NCI-H187 (cell line): Measurements from ENCODE around the gene CLDN34.

Experiments
- DNase-seq, 2 experiments: peaks; one replicate each; lab custom pipeline; 2025; lab: John Stamatoyannopoulos, UW

The CLDN34 gene, protein sequence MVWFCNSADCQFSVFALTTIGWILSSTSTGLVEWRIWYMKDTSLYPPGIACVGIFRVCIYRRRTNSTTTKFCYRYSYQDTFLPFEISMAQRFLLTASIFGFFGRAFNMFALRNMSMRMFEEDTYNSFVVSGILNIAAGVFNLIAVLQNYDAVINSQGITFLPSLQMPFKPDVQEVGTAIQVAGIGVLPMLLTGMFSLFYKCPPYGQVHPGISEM

DNA sequence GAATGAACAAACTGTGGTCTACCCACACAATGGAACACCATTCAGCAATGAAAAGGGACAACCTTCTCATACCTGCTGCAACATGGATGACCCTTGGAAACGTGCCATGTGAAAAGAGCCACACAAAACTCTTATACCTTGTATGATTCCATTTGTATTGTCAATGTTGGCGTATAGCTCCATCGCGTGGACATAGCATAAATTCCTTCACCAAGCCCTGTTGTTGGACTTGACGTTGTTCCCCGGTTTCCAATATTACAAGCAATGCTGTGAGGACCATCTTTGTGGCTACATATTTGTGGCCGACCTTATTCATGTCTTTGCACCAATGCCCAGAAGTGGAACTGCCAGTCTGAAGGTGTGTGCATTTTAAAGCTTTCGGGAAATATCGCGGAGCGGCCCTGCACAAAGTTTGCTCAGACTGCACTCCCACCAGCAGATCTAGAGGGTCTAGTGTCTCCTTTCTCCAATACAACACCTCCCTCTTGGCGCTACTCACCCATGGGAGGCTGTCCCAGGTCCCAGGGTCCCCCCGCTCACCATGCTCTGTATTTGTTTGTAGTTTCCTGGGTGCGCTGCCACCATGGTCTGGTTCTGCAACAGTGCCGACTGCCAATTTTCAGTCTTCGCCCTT lies at the start of gene CLDN34:
CLDN34 (plus strand) TSS at position 584 of the 634 bp plus-strand sequence; CDS start at position 584, 0 bp downstream.
- no peak for DNase-seq

DNA sequence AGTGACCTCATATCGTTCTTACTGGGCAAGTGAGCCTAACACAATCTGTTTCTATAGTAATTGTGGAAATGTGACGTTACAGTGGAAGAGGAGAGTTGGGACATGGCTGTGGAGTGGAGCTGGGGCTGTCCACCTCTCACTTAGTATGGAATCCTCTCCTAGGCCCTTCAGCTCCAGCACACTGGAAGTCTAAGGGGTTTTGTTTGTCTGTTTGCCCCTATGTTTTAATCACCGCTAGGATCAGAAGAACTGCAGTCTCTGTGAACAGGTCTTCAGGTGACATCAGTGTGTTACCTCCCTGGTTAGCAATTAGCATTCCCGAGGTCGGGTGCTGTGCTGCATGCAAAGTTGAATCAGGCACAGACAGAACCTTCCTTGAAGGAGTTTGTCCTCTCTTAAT lies 49.3 kb upstream of the CLDN34 start:
- DNase-seq = no peak

DNA sequence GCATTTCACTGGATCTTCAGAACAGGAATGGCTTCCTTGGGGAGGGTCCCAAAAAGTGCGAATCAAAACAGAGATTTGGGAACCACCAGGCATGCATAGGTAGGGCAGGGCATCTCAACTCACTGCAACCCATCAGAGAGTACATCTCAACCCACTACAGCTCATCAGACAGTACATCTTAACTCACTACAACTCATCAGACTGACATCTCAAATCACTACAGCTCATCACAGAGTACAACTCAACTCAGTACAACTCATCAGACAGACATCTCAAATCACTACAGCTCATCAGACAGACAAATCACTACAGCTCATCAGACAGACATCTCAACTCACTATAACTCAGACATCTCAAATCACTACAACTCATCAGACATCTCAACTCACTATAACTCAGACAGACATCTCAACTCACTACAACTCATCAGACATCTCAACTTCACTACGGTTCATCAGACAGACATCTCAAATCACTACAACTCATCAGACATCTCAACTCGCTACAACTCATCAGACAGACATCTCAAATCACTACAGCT lies 47.5 kb upstream of the CLDN34 start:
- DNase-seq = no peak

DNA sequence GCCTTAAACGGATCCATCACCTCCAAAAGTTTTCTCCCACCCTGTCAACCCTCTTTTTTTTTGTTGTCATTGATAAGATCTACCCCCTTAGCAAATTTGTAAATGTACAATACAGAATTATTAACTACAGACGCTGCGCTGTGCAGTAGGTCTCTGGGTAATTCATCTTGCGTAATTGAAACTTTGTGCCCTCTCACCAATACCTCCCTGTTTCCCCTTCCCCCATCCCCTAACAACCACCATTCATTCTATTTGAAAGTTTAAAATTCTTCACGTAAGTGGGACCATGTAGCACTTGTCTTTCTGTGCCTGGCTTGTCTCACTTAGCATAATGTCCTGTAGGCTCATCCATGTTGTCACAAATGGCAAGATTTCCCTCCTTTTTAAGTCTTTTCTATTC lies 45.8 kb upstream of the CLDN34 start:
- no peak for DNase-seq

DNA sequence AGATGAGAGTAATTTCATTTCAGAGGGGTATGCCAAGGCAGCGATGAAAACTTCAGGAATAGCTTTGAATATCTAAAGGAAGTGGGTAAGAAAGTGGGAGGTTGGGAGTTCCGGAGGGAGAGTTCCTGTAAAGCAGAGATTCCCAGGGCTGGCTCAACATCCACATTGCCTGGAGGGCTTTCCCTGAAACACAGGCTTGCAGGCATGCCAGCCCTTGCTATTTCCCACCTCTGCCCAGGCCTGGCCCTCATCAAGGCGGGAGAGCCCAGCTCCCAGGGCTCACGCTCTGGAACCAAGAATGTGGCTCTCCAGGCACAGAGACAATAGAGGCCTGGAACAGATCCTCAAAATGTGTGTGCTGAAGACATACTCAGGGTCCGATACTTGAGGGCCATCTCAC lies 43.8 kb upstream of the CLDN34 start:
- no peak for DNase-seq

DNA sequence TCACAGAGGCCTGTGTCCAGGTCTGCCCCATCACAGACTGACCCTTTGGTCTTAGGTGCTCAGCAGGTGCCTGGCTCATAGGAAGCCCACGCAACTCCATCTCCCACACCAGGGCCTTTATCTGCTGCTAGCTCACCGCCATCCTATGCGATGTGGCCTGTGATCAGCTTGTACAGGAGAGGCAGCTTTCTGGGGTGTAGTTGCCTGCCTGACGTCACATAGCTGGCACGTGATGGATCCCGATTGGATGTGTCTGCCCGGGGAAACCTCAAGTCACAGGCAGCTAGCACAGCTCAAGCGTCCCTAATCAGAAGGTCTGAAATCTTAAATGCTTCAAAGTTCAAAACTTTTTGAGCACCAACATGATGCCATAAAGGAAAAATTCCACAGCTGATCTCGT lies 41.2 kb upstream of the CLDN34 start:
- DNase-seq = no peak

DNA sequence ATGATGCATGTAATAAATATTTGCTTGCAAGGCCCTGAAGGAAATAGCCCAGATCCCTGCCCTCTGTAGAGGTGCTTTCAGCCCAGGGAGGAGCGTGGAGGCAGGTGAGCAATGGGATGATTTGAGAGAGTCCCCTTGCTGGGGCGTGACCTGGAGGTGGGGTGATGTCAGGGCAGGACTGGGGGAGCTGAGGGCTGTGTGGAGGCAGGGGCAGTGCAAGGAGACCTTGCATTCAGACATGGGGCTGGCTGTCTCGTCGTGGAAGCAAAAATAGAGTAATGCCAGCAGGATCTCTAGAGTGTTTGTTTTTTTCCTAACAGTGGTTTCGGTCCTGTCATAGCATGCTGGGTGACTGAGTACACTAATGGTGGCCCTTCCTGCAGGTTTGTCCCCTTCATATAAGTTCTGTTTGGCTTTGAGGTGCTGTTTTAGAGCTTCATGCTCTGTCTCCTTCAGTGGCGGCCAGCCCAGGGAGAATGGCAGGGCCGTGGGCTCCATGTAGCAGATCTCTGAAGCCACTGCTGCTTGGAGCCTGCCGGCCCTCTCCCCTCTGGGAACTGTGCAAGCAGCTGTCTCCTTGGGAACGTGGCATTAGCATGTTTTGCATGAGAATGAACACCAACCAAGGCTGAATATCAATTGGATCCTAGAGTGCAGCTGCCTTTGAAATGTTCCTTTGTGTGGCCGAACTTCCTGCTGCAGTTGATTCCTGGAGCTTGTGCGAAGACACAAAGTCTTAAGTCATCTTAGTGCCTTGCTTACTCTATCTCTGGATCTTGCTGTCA lies 39.3 kb upstream of the CLDN34 start:
- DNase-seq = no peak

DNA sequence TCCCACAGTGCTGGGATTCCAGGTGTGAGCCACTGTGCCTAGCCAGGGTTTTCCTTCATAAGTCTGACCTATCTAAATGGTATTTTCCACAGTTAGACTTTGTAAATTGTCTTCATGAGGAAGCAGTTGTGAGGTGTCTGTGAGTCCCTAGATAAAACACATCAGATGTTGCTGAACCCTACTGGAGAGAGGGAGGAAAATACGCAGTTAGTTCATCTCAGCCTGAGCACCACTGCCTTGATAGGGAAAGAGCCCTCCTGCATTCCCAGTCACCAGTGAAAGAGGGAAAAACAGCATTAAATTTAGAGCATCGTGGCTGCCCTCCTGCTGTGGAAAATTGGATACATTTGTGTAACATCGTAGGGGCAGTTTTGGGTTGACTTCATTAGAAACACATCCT lies 31.7 kb upstream of the CLDN34 start:
- no peak for DNase-seq

DNA sequence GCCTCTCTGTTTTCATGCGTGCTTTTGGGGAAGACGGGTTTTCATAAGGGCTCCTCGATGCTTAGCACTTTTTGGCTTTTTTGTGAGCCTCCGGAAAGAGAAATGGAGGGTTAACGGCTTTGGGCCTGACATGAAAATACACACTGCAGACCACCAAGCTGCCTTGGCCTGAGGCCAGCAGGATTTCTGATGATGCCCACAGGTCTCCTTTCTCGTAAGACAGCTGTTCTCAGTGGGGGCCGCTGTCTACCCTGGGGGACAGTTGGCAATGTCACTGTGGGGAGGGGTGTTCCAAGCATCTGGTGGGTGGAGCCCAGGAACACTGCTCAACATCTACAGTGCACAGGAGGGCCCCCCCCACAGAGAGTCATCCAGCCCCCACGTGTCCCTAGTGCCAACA lies 29.4 kb upstream of the CLDN34 start:
- DNase-seq = no peak

DNA sequence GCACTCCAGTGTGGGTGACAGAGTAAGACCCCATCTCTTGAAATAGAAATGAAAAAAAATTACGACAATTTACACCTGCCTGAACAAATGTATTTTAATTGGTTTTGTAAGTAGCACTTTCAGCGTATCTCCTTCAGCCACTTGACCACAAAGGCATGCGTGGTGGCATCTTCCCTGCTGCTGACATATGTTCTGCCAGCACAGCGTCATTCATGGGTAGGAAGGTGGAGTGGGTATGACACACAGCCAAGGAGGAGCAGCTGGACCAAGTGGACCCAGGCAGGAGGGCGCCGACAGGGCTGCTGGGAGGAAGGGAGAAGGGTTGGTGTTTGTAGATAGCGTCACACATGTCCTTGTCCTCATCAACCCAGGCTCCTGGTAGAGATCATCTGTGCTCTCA lies 28.6 kb upstream of the CLDN34 start:
- DNase-seq = no peak

DNA sequence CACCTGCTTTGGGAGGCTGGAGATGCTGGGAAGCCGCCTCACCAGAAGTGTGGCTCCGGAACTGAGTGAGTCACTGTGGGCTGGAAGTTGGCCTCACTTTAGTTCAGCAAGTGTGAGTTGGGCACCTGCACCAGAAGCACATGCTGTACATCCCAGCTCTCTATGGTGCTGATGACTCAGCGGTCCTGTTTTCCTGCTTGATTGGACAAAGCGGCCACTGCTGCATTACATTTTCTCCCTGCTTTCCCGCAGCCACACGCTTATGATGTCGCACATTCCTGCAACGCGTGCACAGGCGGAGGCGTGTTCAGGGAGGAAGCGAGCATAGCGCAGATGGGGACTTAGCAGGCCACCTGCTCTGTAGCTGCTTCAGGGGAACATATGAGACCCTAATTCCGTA lies 26.7 kb upstream of the CLDN34 start:
- DNase-seq = no peak

DNA sequence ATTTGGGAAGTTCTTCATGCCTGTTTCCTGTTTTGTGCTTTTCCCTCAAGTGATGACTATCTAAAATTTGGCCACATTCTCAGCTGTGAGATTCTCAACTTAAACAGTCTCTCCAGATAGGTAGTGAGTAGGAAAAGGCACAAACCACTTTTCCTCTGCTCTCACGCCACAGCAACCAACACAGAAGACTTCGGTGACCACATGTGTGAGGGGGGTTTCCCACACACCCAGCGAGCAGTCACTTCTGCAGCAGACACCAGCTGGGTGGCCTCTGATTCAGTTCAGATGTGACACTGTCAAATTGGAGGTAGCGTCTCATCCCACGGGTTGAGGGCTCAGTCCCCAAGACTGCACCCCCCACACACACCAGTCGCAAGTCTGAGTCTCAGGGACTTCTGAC lies 25.1 kb upstream of the CLDN34 start:
- no peak for DNase-seq

DNA sequence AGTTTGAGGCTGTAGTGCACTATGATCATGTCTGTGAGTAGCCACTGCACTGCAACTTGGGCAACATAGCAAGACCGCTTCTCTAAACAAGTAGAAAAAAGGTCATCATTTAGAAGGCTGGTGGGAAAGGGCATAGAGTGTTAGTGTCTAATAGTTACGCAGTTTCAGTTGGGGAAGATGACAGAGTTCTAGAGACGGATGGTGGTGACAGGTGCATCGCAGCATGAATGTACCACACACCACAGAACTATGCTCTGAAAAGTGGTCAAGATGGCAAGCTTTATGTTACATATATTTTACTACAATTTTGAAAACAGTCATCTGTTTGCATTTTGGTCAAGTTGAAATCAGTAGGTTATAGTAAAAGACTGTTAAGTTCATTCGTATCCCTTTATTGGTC lies 23.7 kb upstream of the CLDN34 start:
- no peak for DNase-seq

DNA sequence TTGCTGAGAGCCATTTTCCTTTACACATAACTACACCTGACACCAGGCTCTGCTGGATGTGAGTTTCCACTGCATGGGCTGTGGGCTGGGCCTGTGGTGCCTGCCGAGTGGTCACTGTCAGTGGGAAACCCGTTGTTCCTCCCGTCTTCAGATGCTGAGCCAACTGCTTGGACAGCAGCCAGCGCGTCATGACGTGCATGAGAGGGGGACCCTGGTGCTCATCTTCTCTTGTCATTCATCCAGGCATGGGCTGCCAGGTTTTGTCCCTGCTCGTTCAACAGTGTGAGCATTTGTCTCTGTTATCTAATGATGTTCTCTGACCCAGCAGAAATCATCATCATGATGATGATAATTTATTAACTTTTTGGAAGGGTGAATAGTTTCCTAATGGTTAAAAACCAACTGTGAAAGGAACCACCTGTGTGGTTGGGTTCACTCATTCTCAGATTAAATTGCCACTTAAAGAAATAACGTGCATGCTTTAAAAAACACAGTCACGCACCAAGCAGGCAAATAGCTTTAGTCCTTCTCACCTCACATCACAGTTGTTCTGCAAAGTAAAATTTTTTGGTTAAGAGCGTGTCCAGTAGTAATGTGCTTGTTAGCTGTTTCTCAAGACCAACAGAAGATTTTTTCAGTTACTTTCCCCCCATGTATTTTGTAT lies 19.9 kb upstream of the CLDN34 start:
- no peak for DNase-seq

DNA sequence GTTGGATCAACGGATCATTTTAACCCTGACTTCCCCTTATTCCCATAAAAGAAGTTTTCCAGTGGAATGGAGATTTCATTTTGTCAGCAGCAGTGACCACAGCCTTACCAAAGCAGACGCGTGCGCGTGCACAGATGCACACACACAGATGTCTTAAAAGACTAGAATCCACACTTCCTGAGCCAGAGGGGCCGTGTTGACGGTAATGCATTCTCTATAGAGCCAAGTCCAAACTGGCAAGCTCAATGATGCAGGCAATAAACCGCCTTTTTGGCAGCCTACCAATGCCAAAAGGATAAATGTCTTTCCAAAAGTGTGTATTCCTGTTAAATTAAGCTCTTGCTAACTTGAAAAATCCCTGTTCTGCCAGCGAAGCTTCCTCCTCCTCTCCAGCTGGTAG lies 18.8 kb upstream of the CLDN34 start:
- no peak for DNase-seq

DNA sequence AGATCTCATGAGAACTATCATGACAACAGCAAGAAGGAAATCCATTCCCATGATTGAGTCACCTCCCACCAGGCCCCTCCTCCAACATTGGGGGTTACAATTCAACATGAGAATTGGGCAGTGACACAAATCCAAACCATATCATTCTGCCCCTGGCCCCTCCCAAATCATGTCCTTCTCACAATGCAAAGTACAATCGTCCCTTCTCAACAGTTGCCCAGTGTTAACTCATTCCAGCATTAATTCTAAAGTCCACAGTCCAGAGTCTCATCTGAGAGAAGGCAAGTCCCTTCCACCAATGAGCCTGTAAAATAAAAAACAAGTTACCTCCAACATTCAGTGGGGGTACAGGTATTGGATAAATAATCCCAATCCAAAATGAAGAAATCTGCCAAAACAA lies 14.9 kb upstream of the CLDN34 start:
- no peak for DNase-seq

DNA sequence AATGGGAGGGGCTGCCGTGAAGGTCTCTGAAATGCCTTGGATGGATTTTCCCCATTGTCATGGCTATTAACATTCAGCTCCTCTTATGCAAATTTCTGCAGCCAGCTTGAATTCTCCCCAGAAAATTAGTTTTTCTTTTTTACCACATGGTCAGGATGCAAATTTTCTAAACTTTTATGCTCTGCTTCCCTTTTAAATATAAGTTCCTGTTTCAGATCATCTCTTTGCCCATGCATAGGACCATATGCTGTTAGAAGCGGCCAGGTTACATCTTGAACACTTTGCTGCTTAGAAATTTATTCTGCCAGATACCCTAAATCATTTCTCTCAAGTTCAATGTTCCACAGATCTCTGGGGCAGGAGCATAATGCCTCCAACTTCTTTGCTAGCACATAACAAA lies 13.8 kb upstream of the CLDN34 start:
- no peak for DNase-seq

DNA sequence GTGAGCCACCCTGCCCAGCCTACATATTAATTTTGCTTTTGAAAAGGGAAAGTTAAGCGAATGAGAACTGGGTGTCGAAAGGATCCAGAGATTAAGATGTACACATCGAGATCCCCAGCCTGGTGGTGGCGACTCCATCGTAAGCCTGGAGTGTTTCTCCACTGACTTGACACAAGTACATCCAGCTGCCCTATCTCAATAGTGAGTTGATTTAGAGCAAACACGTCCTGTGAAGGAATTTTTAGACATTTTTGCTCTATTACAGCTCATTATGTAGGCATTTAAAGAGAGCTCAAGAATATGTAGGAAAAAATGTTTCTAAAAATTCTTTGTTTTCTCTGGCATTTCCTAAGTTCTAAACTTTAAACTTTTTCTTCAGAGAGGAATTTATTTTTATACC lies 11.7 kb upstream of the CLDN34 start:
- no peak for DNase-seq

DNA sequence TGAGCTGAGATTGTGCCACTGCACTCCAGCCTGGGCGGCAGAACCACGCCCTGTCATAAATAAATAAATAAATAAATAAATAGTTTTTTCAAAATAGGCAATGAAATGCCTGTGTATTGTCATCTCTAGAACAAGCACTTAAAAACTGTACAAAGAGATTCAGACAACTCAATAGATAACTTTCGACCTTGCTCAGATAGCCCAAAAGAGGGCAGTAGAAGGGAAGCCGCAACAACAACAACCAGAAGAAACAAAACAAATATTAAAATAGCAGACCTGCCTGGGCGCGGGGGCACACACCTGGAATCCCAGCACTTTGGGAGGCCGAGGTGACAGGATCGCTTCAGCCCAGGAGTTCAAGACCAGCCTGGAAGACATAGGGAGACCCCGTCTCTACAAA lies 9.4 kb upstream of the CLDN34 start:
- no peak for DNase-seq

DNA sequence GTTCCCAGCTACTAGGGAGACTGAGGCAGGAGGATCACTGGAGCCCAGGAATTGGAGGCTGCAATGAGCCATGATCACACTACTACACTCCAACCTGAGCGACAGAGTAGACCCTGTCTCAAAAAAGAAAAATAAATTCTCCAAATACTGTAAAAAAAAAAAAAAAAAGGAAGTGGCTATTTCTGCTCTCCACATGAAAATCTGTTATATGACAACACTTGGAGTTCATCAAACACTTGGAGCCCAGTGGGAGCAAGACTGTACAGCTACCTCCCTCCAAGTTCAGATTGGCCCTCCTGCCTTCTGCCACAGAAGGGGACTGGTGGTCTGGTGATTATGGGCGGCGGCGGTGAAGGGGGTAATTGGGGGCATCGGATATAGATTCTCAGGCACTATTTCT lies 9.0 kb upstream of the CLDN34 start:
- DNase-seq = no peak

DNA sequence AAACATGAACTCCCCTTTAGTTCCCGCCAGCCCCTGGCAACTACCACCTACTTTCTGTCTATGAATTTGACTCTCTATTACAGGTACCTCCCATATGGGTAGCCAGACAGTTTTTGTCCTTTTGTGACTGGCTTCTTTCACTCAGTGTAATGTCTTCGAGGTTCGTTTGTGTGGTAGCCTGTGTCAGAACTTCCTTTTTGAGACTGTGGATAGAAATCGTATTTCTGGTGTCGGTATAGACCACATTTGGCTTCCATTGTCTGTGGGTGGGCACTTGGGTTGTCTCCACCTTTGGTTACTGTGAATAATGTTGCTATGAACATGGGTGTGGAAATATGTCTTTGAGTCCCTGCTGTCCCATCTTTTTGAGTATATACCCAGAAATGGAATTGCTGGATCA lies 5.4 kb upstream of the CLDN34 start:
- DNase-seq = no peak

DNA sequence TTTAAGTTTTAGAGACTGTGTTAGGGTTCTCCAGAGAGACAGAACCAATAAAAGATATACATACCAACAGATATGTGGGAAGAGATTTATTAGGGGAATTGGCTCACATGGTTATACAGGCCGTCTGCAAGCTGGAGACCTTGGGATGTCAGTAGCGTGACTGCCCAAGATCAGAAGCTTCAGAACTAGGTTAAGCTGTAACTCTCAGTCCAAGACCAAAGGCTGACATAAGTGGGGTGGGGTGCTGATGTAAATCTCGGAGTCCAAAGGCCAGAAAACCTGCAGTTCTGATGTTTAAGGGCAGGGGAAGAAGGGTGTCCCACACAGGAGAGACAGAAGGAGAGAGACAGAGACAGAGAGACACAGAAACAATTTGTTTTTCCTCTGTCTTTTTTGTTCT lies 10.5 kb downstream of the CLDN34 start:
- no peak for DNase-seq

DNA sequence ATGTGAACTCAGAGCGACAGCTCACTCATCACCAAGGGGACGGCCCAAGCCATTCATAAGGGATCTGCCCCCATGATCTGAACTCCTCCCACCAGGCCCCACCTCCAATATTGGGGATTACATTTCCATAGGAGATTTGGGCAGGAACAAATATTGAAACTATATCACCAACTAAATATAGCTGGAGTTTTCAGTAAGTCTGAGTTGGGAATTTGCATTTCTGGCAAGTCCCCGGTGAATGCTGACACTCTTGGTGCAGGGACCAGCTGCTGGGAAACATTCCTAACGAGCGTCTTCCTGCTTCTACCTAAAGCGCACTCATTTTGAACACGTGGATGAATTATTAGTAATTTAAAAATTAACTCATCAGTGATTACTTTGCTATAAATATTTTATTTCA lies 13.2 kb downstream of the CLDN34 start:
- DNase-seq = no peak
